Measurements from ENCODE around the gene ZNF611.
"Not testable (repeated sequence)": the region's sequence is repeated elsewhere in the genome, so short reads cannot be mapped to it uniquely, and the experiment has no call there.

The ZNF611 gene

GRCh38 chr19:52715902-52716301 is 18.9 kb downstream of the ZNF611 start:
- not testable (repeated sequence) for DNase-seq

GRCh38 chr19:52715330-52715729 is 19.5 kb downstream of the ZNF611 start:
- not testable (repeated sequence) for DNase-seq

- not testable (repeated sequence) for DNase-seq
Measured at GRCh38 chr19:52713051-52713450, 21.8 kb downstream of the ZNF611 start.

- not testable (repeated sequence) for DNase-seq
Measured at GRCh38 chr19:52711661-52712060, 23.2 kb downstream of the ZNF611 start.

- DNase-seq = no peak
Measured at GRCh38 chr19:52710538-52710937, 24.3 kb downstream of the ZNF611 start.

- not testable (repeated sequence) for DNase-seq
Measured at GRCh38 chr19:52705615-52706014, 29.2 kb downstream of the ZNF611 start.

GRCh38 chr19:52703917-52704316 is 30.9 kb downstream of the ZNF611 start:
- DNase-seq = no peak

GRCh38 chr19:52700673-52701072 is 34.2 kb downstream of the ZNF611 start:
- DNase-seq = no peak

GRCh38 chr19:52699555-52699954 is 35.3 kb downstream of the ZNF611 start:
- DNase-seq = not testable (repeated sequence)

GRCh38 chr19:52695996-52696395 is 38.8 kb downstream of the ZNF611 start:
- DNase-seq = no peak

- DNase-seq = no peak
Measured at GRCh38 chr19:52694921-52695320, 39.9 kb downstream of the ZNF611 start.

- not testable (repeated sequence) for DNase-seq
Measured at GRCh38 chr19:52694281-52694680, 40.6 kb downstream of the ZNF611 start.

- DNase-seq = no peak
Measured at GRCh38 chr19:52692431-52693008, 42.3 kb downstream of the ZNF611 start.

- no peak for DNase-seq
Measured at GRCh38 chr19:52691737-52692136, 43.1 kb downstream of the ZNF611 start.

GRCh38 chr19:52691215-52691610 is 43.6 kb downstream of the ZNF611 start:
- DNase-seq = no peak

- peak; percentile 84 for DNase-seq
Measured at GRCh38 chr19:52690369-52691214, 44.3 kb downstream of the ZNF611 start.

GRCh38 chr19:52689843-52690368 is 44.9 kb downstream of the ZNF611 start:
- DNase-seq = peak; percentile 10

GRCh38 chr19:52688925-52689796 is 45.7 kb downstream of the ZNF611 start:
- DNase-seq = not testable (repeated sequence)

GRCh38 chr19:52688335-52688734 is 46.5 kb downstream of the ZNF611 start:
- no peak for DNase-seq

- DNase-seq = no peak
Measured at GRCh38 chr19:52687684-52688083, 47.2 kb downstream of the ZNF611 start.

- DNase-seq = no peak
Measured at GRCh38 chr19:52685811-52686210, 49.0 kb downstream of the ZNF611 start.

GRCh38 chr19:52681216-52681615 is 53.6 kb downstream of the ZNF611 start:
- DNase-seq = not testable (repeated sequence)

- DNase-seq = no peak
Measured at GRCh38 chr19:52679598-52679997, 55.2 kb downstream of the ZNF611 start.
